Measurements from ENCODE around the gene NLN. TPM values are rescaled to one million over a fixed set of nuclear protein-coding genes. Genes with fewer than 3 reads are reported as not detected.

Gene NLN
- total and polyA plus RNA-seq, 2 experiments from 2014 or later: 16.4 to 24.3 TPM

DNA sequence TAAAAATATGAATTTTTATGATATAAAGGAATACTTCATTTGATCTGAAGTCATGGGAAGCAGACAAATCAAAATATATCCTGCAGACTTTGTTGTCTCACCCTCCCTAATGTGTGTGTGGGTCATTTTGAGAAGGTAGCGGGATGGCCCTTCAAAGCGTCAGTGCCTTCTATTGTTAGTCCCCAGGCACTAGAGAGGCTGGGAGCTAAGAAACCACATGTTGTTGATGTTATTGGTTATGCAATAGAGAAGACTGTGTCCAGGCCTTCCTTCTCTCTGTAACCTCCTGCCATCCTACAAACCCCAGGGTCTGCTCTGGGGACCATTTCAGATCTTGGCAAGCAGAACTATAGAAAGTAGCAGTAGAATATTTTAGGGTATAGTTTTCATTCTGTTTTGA, 94.7 kb downstream of the NLN start:
- H2AFZ ChIP-seq: no peak overlapping the region
- peak overlapping the region; percentile 93 for H3K27ac ChIP-seq
- DNase-seq (ENCODE audit: low spot score): no peak
- no peaks in the 10 kb centered on the region for H3K36me3 ChIP-seq (replicated peaks; ENCODE audit: insufficient read depth, low read depth)
- TF ChIP-seq EZH2 (IDR thresholded peaks at IDR 0.05; ENCODE audit: borderline replicate concordance): no peak
- TF ChIP-seq, protein P1, sequence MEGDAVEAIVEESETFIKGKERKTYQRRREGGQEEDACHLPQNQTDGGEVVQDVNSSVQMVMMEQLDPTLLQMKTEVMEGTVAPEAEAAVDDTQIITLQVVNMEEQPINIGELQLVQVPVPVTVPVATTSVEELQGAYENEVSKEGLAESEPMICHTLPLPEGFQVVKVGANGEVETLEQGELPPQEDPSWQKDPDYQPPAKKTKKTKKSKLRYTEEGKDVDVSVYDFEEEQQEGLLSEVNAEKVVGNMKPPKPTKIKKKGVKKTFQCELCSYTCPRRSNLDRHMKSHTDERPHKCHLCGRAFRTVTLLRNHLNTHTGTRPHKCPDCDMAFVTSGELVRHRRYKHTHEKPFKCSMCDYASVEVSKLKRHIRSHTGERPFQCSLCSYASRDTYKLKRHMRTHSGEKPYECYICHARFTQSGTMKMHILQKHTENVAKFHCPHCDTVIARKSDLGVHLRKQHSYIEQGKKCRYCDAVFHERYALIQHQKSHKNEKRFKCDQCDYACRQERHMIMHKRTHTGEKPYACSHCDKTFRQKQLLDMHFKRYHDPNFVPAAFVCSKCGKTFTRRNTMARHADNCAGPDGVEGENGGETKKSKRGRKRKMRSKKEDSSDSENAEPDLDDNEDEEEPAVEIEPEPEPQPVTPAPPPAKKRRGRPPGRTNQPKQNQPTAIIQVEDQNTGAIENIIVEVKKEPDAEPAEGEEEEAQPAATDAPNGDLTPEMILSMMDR (IDR thresholded peaks at IDR 0.05; ENCODE audit: poor library complexity): no peak
- TF ChIP-seq EZH2phosphoT487 (IDR thresholded peaks at IDR 0.05; ENCODE audit: low read depth, severe bottlenecking, unreplicated experiment): no peak
- no peaks in the 10 kb centered on the region for H4K20me1 ChIP-seq (ENCODE audit: insufficient read depth, poor library complexity, severe bottlenecking)
- H3K79me2 ChIP-seq: no peaks in the 10 kb centered on the region
- H3K9me3 ChIP-seq (ENCODE audit: low read depth): no peaks in the 10 kb centered on the region
- no peaks in the 10 kb centered on the region for H3K27me3 ChIP-seq
- 95% methylated on average over 2 of the region's 2 CpGs for WGBS (ENCODE audit: low lambda C conversion rate, missing lambda C conversion rate)
- peaks cover 27% of the 10 kb centered on the region for H3K4me1 ChIP-seq (ENCODE audit: insufficient read depth)
- H3K4me3 ChIP-seq: no peak overlapping the region
- no peaks in the 10 kb centered on the region for H3K9me2 ChIP-seq (replicated peaks; ENCODE audit: insufficient read depth)
- no peak overlapping the region for H3K4me2 ChIP-seq

DNA sequence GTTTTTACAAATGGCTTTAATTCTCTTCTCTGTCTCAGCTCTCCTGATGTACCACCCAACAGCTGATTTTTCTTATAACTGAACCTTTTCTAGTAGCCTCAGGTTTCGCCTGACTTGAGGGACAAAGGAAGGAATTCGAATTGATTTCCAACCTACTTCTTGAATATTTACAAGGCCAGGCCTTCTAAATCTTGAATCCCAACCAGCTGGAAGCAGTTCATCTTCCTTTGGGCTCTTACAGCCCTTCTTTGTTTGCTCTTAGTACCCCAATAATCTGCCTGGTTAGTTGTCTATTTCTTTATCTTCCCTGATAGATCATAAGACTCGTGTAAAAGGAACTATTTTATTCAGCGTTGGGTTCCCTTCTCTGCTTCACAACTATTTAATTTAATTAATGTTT, 95.9 kb downstream of the NLN start:
- WGBS (ENCODE audit: low lambda C conversion rate, missing lambda C conversion rate): 82% methylated on average over 4 of the region's 4 CpGs

DNA sequence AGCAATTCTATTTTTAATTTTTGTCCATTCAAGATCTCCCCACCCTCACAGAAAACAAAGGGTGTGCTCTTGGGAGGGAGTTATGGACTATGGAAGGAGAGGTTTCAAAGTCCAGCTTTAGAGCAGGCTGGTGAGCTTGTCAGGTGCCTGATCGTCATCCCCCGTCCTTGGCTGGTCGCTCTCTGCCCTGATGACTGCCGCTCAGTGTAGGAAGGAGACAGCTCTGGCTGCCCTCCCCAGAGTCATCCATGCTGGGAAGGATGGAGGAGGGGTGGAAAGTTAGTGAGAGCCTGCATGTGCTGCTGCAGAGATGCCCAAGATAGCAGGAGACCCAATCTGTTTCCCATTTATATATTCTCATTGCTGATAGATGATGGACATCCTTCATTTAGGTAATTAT, 96.6 kb downstream of the NLN start:
- Histone ChIP-seq H2AFZ (no peak overlapping the region), H3K9me2 (replicated peaks; ENCODE audit: insufficient read depth) (no peaks in the 10 kb centered on the region), H4K20me1 (ENCODE audit: insufficient read depth, poor library complexity, severe bottlenecking) (no peaks in the 10 kb centered on the region), H3K27ac (peak overlapping the region; percentile 93), H3K9me3 (ENCODE audit: low read depth) (no peaks in the 10 kb centered on the region), H3K79me2 (no peaks in the 10 kb centered on the region), H3K4me2 (peak overlapping the region; percentile 54), H3K36me3 (replicated peaks; ENCODE audit: insufficient read depth, low read depth) (no peaks in the 10 kb centered on the region), H3K4me3 (no peak overlapping the region), H3K27me3 (no peaks in the 10 kb centered on the region), H3K4me1 (ENCODE audit: insufficient read depth) (peaks cover 32% of the 10 kb centered on the region)
- no peak for TF ChIP-seq EZH2 (IDR thresholded peaks at IDR 0.05; ENCODE audit: borderline replicate concordance)
- TF ChIP-seq, protein P1 (IDR thresholded peaks at IDR 0.05; ENCODE audit: poor library complexity): no peak
- no peak for TF ChIP-seq EZH2phosphoT487 (IDR thresholded peaks at IDR 0.05; ENCODE audit: low read depth, severe bottlenecking, unreplicated experiment)
- peak; percentile 84 for DNase-seq (ENCODE audit: low spot score)
- WGBS (ENCODE audit: low lambda C conversion rate, missing lambda C conversion rate): 61% methylated on average over 4 of the region's 4 CpGs

More for the DNA sequence above, 95.9 kb downstream of the NLN start:
- H3K4me2 ChIP-seq: peak overlapping the region; percentile 22
- no peaks in the 10 kb centered on the region for H3K36me3 ChIP-seq (replicated peaks; ENCODE audit: insufficient read depth, low read depth)
- H2AFZ ChIP-seq: no peak overlapping the region
- no peaks in the 10 kb centered on the region for H3K9me2 ChIP-seq (replicated peaks; ENCODE audit: insufficient read depth)
- no peak for TF ChIP-seq EZH2 (IDR thresholded peaks at IDR 0.05; ENCODE audit: borderline replicate concordance)
- TF ChIP-seq, protein P1 (IDR thresholded peaks at IDR 0.05; ENCODE audit: poor library complexity): no peak
- TF ChIP-seq EZH2phosphoT487 (IDR thresholded peaks at IDR 0.05; ENCODE audit: low read depth, severe bottlenecking, unreplicated experiment): no peak
- no peaks in the 10 kb centered on the region for H3K79me2 ChIP-seq
- H4K20me1 ChIP-seq (ENCODE audit: insufficient read depth, poor library complexity, severe bottlenecking): no peaks in the 10 kb centered on the region
- peaks cover 34% of the 10 kb centered on the region for H3K4me1 ChIP-seq (ENCODE audit: insufficient read depth)
- H3K27ac ChIP-seq: peak overlapping the region; percentile 93
- no peaks in the 10 kb centered on the region for H3K9me3 ChIP-seq (ENCODE audit: low read depth)
- DNase-seq (ENCODE audit: low spot score): no peak
- H3K4me3 ChIP-seq: no peak overlapping the region
- H3K27me3 ChIP-seq: no peaks in the 10 kb centered on the region

Measured in hepatocyte (in vitro differentiated cells).